ENCODE measurements around the gene LHPP.

GRCh38 chr10:124568848-124569622, 107.4 kb downstream of the LHPP start:
- TF ChIP-seq CTCF (IDR thresholded peaks at IDR 0.05) (no peak), POLR2A (IDR thresholded peaks at IDR 0.05) (no peak)
